Immature natural killer cell (primary cell): ENCODE data around the gene SLC25A1. TPM values are rescaled to one million over a fixed set of nuclear protein-coding genes. Genes with fewer than 3 reads are reported as not detected.
"Not testable (repeated sequence)": the region's sequence is repeated elsewhere in the genome, so short reads cannot be mapped to it uniquely, and the experiment has no call there.

Experiments
- DNase-seq, 3 donors: peaks; one replicate each; pipeline ENCODE4 v3.0.0; 2022; ENCODE audit warnings: mixed read lengths in 1 of 3
- H3K27ac Mint-ChIP-seq, 6 donors: one replicate each; pipeline ENCODE4 v1.8.0; 2020; ENCODE audit warnings: mixed read lengths in 6 of 6, mild to moderate bottlenecking in 5 of 6, inconsistent platforms in 4 of 6, moderate library complexity in 3 of 6
- H3K27me3 Mint-ChIP-seq, 3 donors: one replicate each; pipeline ENCODE4 v1.8.0; 2020 to 2021; ENCODE audit warnings: low read depth in 3 of 3, mild to moderate bottlenecking in 3 of 3, mixed read lengths in 3 of 3, moderate library complexity in 3 of 3, inconsistent platforms in 1 of 3
- H3K36me3 Mint-ChIP-seq, 3 donors: one replicate each; pipeline ENCODE4 v1.8.0; 2020; ENCODE audit warnings: mixed read lengths in 3 of 3, inconsistent platforms in 2 of 3, mild to moderate bottlenecking in 2 of 3
- H3K4me1 Mint-ChIP-seq, 2 donors: one replicate each; pipeline ENCODE4 v1.8.0; 2020; ENCODE audit warnings: inconsistent platforms in 2 of 2, mild to moderate bottlenecking in 2 of 2, mixed read lengths in 2 of 2, moderate library complexity in 1 of 2
- H3K4me3 Mint-ChIP-seq, 5 donors: one replicate each; pipeline ENCODE4 v1.8.0; 2020; ENCODE audit warnings: mild to moderate bottlenecking in 5 of 5, mixed read lengths in 5 of 5, inconsistent platforms in 3 of 5, moderate library complexity in 3 of 5
- H3K9me3 Mint-ChIP-seq, 6 donors: one replicate each; pipeline ENCODE4 v1.8.0; 2020; ENCODE audit warnings: mild to moderate bottlenecking in 6 of 6, mixed read lengths in 6 of 6, inconsistent platforms in 4 of 6, moderate library complexity in 3 of 6
- polyA plus RNA-seq, 3 donors: library from polyadenylated mRNA; unstranded; fragments of 300-500 nt; fragmentation: Illumina TruSeq; gene quantifications; one replicate each; pipeline ENCODE4 v1.2.3, GENCODE V29; 2021

The SLC25A1 gene
- polyA plus RNA-seq, 3 donors from 2014 or later: 53.6 to 78.7 (median 57.6) TPM

GRCh38 chr22:19174106-19175025 is 4.2 kb downstream of the SLC25A1 start:
- peak overlapping the region in 1 of 5 donors; percentile 10 for H3K4me3 Mint-ChIP-seq
- H3K4me1 Mint-ChIP-seq: peaks cover 29 to 36% of the 10 kb centered on the region in 2 donors
- H3K9me3 Mint-ChIP-seq: no peaks in the 10 kb centered on the region
- no peak overlapping the region for H3K27ac Mint-ChIP-seq
- H3K27me3 Mint-ChIP-seq: peaks cover 8 to 19% (median 11%) of the 10 kb centered on the region in 3 donors
- no peak for DNase-seq
- H3K36me3 Mint-ChIP-seq: no peaks in the 10 kb centered on the region

- no peaks in the 10 kb centered on the region for H3K9me3 Mint-ChIP-seq
- peak overlapping the region; percentile 50 to 93 (median 78) for H3K27ac Mint-ChIP-seq
- peak overlapping the region; percentile 55 to 94 (median 90) for H3K4me3 Mint-ChIP-seq
- DNase-seq: no peak
- H3K36me3 Mint-ChIP-seq: no peaks in the 10 kb centered on the region
- H3K27me3 Mint-ChIP-seq: peaks cover 13 to 21% (median 16%) of the 10 kb centered on the region in 3 donors
- H3K4me1 Mint-ChIP-seq: peaks cover 26 to 33% of the 10 kb centered on the region in 2 donors
Observed at GRCh38 chr22:19173047-19174035, 5.2 kb downstream of the SLC25A1 start.

- peaks cover 13 to 26% (median 22%) of the 10 kb centered on the region in 3 donors for H3K27me3 Mint-ChIP-seq
- peak overlapping the region; percentile 31 to 93 (median 86) for H3K27ac Mint-ChIP-seq
- H3K4me1 Mint-ChIP-seq: peaks cover 26 to 33% of the 10 kb centered on the region in 2 donors
- no peaks in the 10 kb centered on the region for H3K36me3 Mint-ChIP-seq
- DNase-seq: no peak
- H3K4me3 Mint-ChIP-seq: peak overlapping the region; percentile 89 to 94 (median 93)
- H3K9me3 Mint-ChIP-seq: no peaks in the 10 kb centered on the region
Observed at GRCh38 chr22:19172213-19173046, 6.1 kb downstream of the SLC25A1 start.

GRCh38 chr22:19169947-19170318 is 8.6 kb downstream of the SLC25A1 start:
- no peaks in the 10 kb centered on the region for H3K9me3 Mint-ChIP-seq
- peaks cover 26 to 30% of the 10 kb centered on the region in 2 donors for H3K4me1 Mint-ChIP-seq
- peak overlapping the region in 4 of 5 donors; percentile 89 to 93 (median 92) for H3K4me3 Mint-ChIP-seq
- H3K36me3 Mint-ChIP-seq: no peaks in the 10 kb centered on the region
- no peak for DNase-seq
- peak overlapping the region in 1 of 6 donors; percentile 81 for H3K27ac Mint-ChIP-seq
- peaks cover 13 to 30% (median 22%) of the 10 kb centered on the region in 3 donors for H3K27me3 Mint-ChIP-seq

GRCh38 chr22:19169002-19169946 is 9.3 kb downstream of the SLC25A1 start:
- H3K9me3 Mint-ChIP-seq: no peaks in the 10 kb centered on the region

GRCh38 chr22:19168088-19168890 is 10.2 kb downstream of the SLC25A1 start:
- Mint-ChIP-seq H3K4me1 (peaks cover 24 to 26% of the 10 kb centered on the region in 2 donors), H3K36me3 (no peaks in the 10 kb centered on the region), H3K4me3 (peak overlapping the region in 3 of 5 donors; percentile 6 to 54 (median 12)), H3K9me3 (no peaks in the 10 kb centered on the region), H3K27me3 (peaks cover 13 to 30% (median 18%) of the 10 kb centered on the region in 3 donors), H3K27ac (no peak overlapping the region)
- DNase-seq: no peak

More at GRCh38 chr22:19169002-19169946, 9.3 kb downstream of the SLC25A1 start:
- H3K4me1 Mint-ChIP-seq: peaks cover 26 to 30% of the 10 kb centered on the region in 2 donors
- H3K27me3 Mint-ChIP-seq: peaks cover 13 to 30% (median 18%) of the 10 kb centered on the region in 3 donors
- no peak for DNase-seq
- peak overlapping the region in 2 of 6 donors; percentile 40 to 76 for H3K27ac Mint-ChIP-seq
- peak overlapping the region in 4 of 5 donors; percentile 14 to 90 (median 34) for H3K4me3 Mint-ChIP-seq
- no peaks in the 10 kb centered on the region for H3K36me3 Mint-ChIP-seq

- Mint-ChIP-seq H3K27me3 (peaks cover 11 to 26% (median 16%) of the 10 kb centered on the region in 3 donors), H3K36me3 (no peaks in the 10 kb centered on the region), H3K9me3 (no peaks in the 10 kb centered on the region)
Observed at GRCh38 chr22:19167106-19167869, 11.2 kb downstream of the SLC25A1 start.

GRCh38 chr22:19166421-19166820 is 12.1 kb downstream of the SLC25A1 start:
- no peak overlapping the region for H3K27ac Mint-ChIP-seq
- H3K9me3 Mint-ChIP-seq: no peaks in the 10 kb centered on the region
- no peaks in the 10 kb centered on the region for H3K36me3 Mint-ChIP-seq
- H3K4me3 Mint-ChIP-seq: no peak overlapping the region
- DNase-seq: no peak
- H3K27me3 Mint-ChIP-seq: peaks cover 10 to 23% (median 13%) of the 10 kb centered on the region in 3 donors
- H3K4me1 Mint-ChIP-seq: peaks cover 10 to 11% of the 10 kb centered on the region in 2 donors

More at GRCh38 chr22:19167106-19167869, 11.2 kb downstream of the SLC25A1 start:
- H3K27ac Mint-ChIP-seq: no peak overlapping the region
- H3K4me1 Mint-ChIP-seq: peaks cover 14 to 16% of the 10 kb centered on the region in 2 donors
- H3K4me3 Mint-ChIP-seq: no peak overlapping the region
- no peak for DNase-seq

GRCh38 chr22:19164425-19164824 is 14.1 kb downstream of the SLC25A1 start:
- H3K4me3 Mint-ChIP-seq: no peak overlapping the region
- no peaks in the 10 kb centered on the region for H3K36me3 Mint-ChIP-seq
- no peaks in the 10 kb centered on the region for H3K9me3 Mint-ChIP-seq
- DNase-seq: no peak
- H3K27ac Mint-ChIP-seq: no peak overlapping the region
- H3K4me1 Mint-ChIP-seq: no peaks in the 10 kb centered on the region
- peaks cover 4 to 15% (median 11%) of the 10 kb centered on the region in 3 donors for H3K27me3 Mint-ChIP-seq

- not testable (repeated sequence) for H3K4me1 Mint-ChIP-seq, H3K9me3 Mint-ChIP-seq, H3K4me3 Mint-ChIP-seq, H3K36me3 Mint-ChIP-seq, DNase-seq, H3K27me3 Mint-ChIP-seq, H3K27ac Mint-ChIP-seq
Observed at GRCh38 chr22:19158649-19159048, 19.9 kb downstream of the SLC25A1 start.

GRCh38 chr22:19156109-19156508 is 22.4 kb downstream of the SLC25A1 start:
- peaks cover 10 to 22% (median 10%) of the 10 kb centered on the region in 3 donors for H3K27me3 Mint-ChIP-seq
- H3K36me3 Mint-ChIP-seq, H3K4me3 Mint-ChIP-seq, H3K27ac Mint-ChIP-seq, H3K9me3 Mint-ChIP-seq, H3K4me1 Mint-ChIP-seq, DNase-seq: not testable (repeated sequence)
